Measurements from ENCODE around the gene RGCC.

RGCC gene

DNA sequence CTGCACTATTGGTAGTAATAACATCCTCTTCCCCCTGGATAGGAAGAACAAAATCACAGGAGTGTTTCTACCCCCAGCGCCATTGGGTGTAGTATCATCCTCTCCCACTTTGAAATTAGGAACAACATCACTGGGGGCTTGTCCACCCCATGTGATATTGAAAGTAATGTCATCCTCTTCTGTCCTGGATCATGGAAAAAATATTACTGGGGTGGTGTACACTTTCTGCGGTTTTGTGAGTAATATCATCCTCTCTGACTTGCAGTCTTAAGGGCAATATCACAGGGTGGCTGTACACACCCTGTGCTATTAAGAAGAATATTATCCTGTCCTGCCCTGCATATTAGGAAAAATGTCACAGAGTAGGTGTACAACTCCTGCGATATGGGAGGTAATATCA is 4.9 kb upstream of the RGCC start:
- no peak for DNase-seq (ENCODE audit: low read depth in 2 of 3, low spot score in 2 of 3)

DNA sequence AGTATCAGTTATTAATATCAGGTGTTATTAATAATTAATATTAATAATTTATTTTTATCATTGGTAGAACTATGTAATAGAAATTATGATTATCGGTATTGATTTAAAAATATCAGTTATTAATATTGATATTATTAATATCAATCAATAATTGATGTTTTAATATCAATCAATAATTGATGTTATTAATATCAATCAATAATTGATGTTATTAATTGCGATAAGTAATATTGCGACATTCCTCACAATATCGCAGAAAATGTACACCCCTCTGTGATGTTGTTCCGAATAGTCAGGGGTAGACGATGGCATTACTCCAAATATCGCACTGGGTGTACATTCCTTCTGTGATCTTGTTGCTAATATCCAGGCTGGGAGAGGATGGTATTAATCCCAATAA is 3.7 kb upstream of the RGCC start:
- DNase-seq (ENCODE audit: low read depth in 2 of 3, low spot score in 2 of 3) = no peak

DNA sequence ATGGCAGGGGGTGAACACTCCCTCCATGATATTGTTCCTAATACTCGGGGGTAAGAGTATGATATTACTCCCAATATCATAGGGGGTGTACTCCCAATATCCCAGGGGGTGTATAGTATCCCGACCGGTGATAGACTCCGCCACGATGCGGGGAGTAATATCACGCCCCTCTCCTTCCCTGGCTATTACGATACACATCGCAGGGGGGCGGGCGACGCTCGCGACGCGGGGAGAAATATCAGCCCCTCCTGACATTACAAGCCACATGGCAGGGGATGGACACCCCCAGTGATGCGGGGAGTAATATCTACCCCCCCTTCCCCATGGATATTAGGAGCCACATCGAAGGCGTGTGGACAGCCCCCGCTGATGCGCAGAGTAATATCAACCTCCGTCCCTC is 3.2 kb upstream of the RGCC start:
- DNase-seq (ENCODE audit: low read depth in 2 of 3, low spot score in 2 of 3) = no peak

DNA sequence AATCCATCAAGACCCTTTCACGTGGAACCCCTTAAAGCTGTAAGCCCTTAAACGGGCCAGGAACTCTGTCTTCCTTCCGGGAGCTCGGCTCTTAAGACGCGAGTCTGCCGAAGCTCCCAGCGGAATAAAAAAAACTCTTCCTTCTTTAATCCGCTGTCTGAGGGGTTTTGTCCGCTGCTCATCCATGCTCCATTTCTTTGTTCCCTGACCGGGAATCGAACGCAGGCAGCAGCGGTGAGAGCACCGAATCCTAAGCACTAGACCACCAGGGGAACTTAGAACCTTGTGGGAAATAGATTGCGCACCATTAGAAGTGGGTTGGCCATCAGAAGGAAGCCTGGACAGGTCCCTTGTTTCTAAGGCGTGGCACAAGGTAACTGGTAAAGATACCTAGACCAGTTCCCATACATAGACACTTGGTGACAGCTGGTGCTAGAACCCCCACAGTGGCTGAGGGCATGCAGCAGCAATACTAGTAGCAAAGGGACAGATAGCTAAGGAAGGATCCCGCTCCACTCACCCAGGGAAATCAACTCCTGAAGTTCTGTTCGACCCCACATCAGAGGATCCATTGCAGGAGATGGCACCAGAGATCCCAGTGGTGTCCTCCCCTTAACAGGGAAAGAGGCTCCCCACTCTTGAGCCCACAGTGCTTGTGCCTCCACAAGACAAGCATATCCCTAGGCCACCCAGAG is 1.5 kb upstream of the RGCC start:
- no peak for DNase-seq (ENCODE audit: low read depth in 2 of 3, low spot score in 2 of 3)

DNA sequence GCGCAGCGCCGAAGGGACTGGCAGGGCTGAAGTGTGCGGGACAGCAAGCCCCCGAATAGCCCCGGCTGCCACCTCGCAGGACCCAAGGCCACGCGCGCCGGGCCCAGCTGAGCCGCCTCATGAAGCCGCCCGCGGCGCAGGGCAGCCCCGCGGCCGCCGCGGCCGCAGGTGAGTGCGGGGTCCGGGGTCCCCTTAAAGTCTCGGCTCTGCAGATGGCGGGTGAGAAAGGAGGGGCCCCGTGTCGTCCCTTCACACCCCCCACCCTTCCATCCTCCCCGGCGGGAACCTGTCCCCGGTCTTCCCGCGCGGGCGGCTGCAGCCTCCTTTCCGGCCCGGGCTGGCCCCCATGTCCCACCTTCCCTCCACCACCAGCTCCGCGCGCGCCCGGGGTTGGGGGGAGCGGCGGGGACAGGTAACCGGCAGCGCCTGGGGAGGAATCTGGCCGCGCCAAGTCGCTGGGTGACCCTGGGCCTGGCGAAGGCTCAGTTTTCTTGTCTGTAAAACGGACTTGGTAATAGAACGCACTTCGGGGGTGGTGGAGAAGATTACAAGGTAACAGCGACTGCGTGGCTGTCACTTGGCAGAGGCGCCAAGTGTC is 338 bp downstream of the RGCC start:
- no peak for DNase-seq (ENCODE audit: low read depth in 2 of 3, low spot score in 2 of 3)

- no peak for DNase-seq (ENCODE audit: low read depth in 2 of 3, low spot score in 2 of 3)
Measured at GRCh38 chr13:41458187-41458760, 924 bp downstream of the RGCC start.

DNA sequence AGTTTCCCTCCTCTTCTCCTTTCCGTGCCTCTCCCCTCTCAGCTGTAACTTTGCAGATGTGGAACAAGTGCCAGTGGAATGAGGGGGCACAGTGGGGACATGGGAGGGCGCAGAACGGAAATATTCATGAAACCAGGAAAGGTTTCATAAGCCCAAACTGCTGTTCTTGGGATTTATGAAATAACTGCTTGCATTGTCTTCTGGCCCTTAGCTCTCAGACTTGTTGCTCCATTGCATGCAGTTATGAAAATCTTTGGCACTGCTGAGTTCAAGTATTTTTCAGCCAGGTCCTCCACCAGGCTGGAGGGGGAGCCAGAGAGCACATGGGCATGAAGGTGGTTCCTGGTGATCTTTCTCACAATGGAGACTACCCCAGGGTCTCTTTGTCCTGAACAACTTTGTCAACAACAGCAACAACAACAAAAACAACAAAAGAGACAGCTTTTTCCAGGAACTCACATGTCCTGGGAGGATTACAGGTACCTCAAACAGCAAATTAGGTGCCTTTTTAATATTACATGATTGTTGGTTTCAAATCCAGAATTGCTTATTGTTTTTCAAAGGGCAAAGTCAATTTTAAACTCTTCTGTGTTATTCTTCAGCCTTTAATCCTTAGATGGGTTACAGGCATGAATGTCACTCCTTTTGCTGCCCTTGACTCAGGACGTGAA is 1.5 kb downstream of the RGCC start:
- DNase-seq (ENCODE audit: low read depth in 2 of 3, low spot score in 2 of 3) = no peak

DNA sequence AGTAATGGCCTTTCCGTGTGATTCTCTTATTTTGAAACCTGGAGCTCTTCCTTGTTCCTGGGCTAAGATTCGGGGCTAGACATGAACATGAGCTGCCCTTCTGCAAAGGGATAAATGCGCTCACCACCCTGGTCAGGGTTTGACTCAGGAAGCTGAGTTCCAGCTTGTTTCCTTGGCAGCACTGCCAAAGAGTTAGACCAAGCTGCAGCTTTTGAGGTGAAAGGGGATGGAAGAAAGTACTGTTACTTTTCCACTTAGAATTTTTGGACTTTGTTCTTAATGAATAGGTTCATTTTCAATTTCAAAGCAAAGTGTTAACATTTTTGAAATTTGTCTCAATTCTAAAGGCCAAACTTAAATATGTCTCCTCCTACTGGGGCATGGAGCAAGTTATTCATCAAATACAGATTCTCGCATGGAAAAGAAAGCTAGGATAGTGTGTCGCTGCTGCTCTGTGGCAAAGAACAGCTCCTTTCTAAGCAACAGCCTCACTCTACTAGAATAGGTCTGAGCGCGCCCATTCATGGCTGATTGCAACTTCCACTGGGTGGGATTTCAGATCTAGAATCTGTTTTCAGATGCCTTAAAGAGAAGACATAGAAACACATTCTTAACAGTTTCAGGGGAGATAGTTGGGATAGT is 2.2 kb downstream of the RGCC start:
- DNase-seq (ENCODE audit: low read depth in 2 of 3, low spot score in 2 of 3) = no peak

DNA sequence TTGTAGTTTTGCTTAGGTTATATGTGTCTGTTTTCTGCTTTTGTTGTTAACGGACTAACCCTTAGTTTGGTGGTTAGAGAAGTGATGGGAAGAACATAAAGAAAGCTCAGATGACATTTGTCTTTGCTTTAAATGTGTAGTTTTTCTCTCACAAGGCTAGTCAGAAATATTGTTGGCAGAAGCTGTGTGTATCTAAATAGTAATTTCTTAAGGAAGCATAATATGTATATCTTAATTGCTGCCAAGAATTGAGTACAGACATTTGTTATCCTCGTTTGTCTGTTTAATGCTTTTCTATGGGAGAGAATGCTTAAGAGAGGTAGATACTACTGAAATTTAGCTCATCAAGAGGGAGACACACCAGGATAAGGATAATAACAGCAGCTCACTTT is 2.7 kb downstream of the RGCC start:
- DNase-seq (ENCODE audit: low read depth in 2 of 3, low spot score in 2 of 3) = no peak

GRCh38 chr13:41460930-41461329 is 3.6 kb downstream of the RGCC start:
- DNase-seq (ENCODE audit: low read depth in 2 of 3, low spot score in 2 of 3) = no peak

DNA sequence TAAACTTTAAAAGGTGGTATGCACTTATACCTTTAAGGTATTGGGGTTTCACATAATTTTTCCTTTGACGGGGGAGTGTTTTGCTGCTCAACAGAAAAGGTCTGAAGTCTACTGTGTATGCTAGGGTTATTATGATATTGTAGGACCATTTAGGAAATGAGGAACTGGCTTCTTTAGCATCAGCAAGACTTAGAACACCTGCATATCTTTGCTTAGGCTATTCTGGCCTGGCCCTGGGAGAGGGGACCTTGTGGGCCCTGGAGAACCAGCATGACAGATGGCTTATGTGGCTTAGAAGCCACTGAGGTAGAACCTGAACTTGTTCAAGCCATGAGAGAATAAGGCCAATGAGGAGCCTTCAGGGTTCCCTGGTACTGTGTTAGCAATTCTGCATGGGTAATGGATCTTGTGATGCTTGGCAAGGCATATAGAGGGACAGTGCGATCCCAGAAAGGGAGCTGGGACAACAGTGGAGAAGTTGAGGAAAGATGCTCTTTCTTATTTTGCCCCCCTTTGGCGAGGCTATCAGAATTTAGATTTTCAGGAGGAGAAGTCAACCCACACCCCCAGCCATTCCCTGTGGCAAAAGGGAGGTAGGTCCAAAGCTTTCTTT is 4.3 kb downstream of the RGCC start:
- DNase-seq (ENCODE audit: low read depth in 2 of 3, low spot score in 2 of 3) = no peak

- no peak for DNase-seq (ENCODE audit: low read depth in 2 of 3, low spot score in 2 of 3)
Measured at GRCh38 chr13:41462427-41462826, 5.1 kb downstream of the RGCC start.

DNA sequence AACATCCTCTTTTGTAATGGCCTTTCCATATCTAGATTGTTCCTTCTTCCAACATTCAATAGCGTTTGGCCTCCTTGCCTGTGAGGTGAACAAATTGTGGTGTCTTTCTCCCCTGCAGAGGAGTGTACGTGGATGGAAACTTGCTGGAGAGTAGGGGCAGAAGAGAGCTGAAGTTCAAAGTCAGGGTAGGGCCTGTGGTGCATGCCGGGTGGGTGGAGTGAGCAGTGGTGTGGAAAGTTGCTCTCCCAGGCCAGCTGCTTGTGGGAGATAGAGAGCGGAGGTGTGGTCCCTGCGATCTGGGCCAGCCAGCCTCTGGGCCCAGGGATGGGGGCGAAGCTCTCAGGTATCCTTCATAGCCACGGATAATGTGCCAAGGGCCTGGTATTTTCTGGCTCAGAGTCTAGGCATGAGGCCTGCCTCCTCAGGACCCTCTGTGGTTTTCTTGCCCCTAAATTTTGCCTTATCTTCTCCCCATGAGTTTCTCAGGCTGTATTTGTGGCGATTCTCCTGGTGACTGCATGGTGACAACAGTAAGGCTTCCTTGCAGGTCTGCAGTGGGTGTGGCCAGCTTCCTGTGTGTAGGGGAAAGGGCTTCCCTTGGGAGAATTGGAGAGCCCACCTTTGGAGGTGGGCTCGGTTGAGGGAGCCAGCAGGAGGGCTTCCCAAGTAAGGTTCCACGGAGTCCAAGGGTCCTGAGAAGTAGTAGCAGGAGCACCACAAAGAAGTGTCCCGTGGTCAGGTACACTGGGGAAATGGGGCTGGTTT is 6.7 kb downstream of the RGCC start:
- peak in 1 of 3 experiments; percentile 43 for DNase-seq (ENCODE audit: low read depth in 2 of 3, low spot score in 2 of 3)

- DNase-seq (ENCODE audit: low read depth in 2 of 3, low spot score in 2 of 3) = peak in 2 of 3 experiments; percentile 70 to 72
Measured at GRCh38 chr13:41465241-41465847, 8.0 kb downstream of the RGCC start.

- no peak for DNase-seq (ENCODE audit: low read depth in 2 of 3, low spot score in 2 of 3)
Measured at GRCh38 chr13:41465898-41466320, 8.6 kb downstream of the RGCC start.

- DNase-seq (ENCODE audit: low read depth in 2 of 3, low spot score in 2 of 3) = no peak
Measured at GRCh38 chr13:41467425-41467945, 10.1 kb downstream of the RGCC start.

GRCh38 chr13:41468631-41469030 is 11.3 kb downstream of the RGCC start:
- DNase-seq (ENCODE audit: low read depth in 2 of 3, low spot score in 2 of 3) = no peak

DNA sequence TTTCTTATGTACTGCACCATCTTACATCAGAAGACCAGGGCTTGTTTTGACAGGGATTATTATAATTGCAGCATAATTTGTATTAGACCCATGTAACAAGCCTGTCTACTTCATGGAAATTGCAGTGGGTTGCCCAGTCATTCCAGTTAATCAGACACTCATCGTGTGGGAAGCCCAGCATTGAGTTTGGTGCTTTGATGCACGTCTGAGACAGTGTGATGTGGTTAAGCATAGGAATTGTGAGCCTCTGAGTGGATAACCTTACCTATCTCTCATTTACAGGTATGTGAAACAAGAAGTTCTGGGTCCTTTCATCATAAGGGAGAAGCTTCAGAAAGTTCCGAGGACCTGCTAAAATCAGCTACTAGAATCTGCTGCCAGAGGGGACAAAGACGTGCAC is 12.8 kb downstream of the RGCC start:
- DNase-seq (ENCODE audit: low read depth in 2 of 3, low spot score in 2 of 3) = no peak

DNA sequence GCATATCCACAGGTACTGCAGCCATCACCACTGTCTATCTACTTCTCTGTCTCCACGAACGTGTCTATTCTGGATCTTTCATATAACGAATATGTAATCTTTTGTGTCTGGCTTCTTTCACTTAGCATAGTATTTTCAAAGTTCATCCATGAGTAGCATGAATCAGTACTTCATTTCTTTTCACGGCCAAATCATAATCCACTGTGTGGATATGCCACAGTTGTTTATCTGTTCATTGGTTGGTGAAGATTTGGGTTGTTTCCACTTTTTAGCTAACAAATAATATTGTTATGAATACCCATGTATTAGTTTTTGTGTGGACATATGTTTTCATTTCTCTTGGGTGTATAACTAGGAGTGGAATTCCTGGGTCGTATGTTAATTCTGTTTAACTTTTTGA is 14.4 kb downstream of the RGCC start:
- no peak for DNase-seq (ENCODE audit: low read depth in 2 of 3, low spot score in 2 of 3)

GRCh38 chr13:41487222-41487621 is 29.9 kb downstream of the RGCC start:
- DNase-seq (ENCODE audit: low read depth in 2 of 3, low spot score in 2 of 3) = no peak
